A549 (cell line): Measurements from ENCODE around the gene LILRA1.

ENCODE experiments used
- POLR2A ChIP-seq: IDR thresholded peaks from 2 replicates; pipeline ENCODE4 v1.6.1; 2012; ENCODE audit warnings: mild to moderate bottlenecking, low read length
- RAD21 ChIP-seq, 2 experiments: fragments of >200 bp in 1 of 2; sonication (Bioruptor Twin) in 1 of 2; formaldehyde crosslinking in 1 of 2; IDR thresholded peaks in 1 of 2; conservative IDR thresholded peaks in 1 of 2; 2 replicates in 1 of 2; 3 replicates in 1 of 2; pipeline ENCODE4 v1.6.1; 2012 to 2018; ENCODE audit warnings: inconsistent platforms in 1 of 2
- TF ChIP-seq, protein P1 (sequence below): fragments of >200 bp; sonication (Bioruptor Twin); formaldehyde crosslinking; IDR thresholded peaks from 3 replicates; pipeline ENCODE4 v1.5.1; 2016

DNA sequence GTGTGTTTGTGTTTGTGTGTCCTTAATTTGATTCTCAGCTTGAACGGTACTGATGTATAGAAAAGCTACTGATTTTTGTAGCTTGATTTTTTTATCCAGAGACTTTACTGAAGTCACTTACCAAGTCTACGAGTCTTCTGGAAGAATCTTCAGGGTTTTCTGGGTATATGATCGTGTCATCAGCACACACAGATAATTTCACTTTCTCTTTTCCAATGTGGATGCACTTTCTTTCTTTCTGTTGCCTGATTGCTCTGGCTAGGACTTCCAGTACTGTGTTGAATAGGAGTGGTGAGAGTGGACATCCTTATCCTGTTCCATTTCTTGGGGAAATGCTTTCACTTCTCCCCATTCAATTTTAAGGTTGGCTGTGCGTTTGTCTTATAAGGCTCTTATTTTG is 29.0 kb downstream of the LILRA1 start:
- TF ChIP-seq RAD21 (conservative IDR thresholded peaks at IDR 0.05 in 1 of 2, IDR thresholded peaks at IDR 0.05 in 1 of 2) (no peak), POLR2A (no peak)
- TF ChIP-seq, protein P1, sequence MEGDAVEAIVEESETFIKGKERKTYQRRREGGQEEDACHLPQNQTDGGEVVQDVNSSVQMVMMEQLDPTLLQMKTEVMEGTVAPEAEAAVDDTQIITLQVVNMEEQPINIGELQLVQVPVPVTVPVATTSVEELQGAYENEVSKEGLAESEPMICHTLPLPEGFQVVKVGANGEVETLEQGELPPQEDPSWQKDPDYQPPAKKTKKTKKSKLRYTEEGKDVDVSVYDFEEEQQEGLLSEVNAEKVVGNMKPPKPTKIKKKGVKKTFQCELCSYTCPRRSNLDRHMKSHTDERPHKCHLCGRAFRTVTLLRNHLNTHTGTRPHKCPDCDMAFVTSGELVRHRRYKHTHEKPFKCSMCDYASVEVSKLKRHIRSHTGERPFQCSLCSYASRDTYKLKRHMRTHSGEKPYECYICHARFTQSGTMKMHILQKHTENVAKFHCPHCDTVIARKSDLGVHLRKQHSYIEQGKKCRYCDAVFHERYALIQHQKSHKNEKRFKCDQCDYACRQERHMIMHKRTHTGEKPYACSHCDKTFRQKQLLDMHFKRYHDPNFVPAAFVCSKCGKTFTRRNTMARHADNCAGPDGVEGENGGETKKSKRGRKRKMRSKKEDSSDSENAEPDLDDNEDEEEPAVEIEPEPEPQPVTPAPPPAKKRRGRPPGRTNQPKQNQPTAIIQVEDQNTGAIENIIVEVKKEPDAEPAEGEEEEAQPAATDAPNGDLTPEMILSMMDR, result no peak
